Coronary artery (tissue), 2 donors: Measurements from ENCODE around the gene BMP8A.

Experiments
- DNase-seq: peaks from one replicate; pipeline ENCODE4 v3.0.0-alpha.2; 2017; ENCODE audit warnings: low spot score
- H3K27ac ChIP-seq, 2 donors: fragments of 200-600 bp; sonication (generic); one replicate each; pipeline ENCODE4 v1.5.1; 2016 to 2019
- H3K4me3 ChIP-seq: fragments of 200-600 bp; sonication (generic); 2 replicates; pipeline ENCODE4 v1.5.1; 2016; ENCODE audit warnings: mild to moderate bottlenecking, moderate library complexity
- CTCF ChIP-seq: fragments of 200-600 bp; sonication (generic); IDR thresholded peaks from one replicate; pipeline ENCODE4 v1.5.1; 2019; ENCODE audit warnings: antibody characterized with exemption

BMP8A gene

GRCh38 chr1:39566441-39567137 is 75.2 kb downstream of the BMP8A start:
- H3K27ac ChIP-seq: no peak overlapping the region
- no peak for DNase-seq
- TF ChIP-seq CTCF: no peak
- no peak overlapping the region for H3K4me3 ChIP-seq

- Histone ChIP-seq H3K4me3 (no peak overlapping the region), H3K27ac (no peak overlapping the region)
- TF ChIP-seq CTCF: no peak
- DNase-seq: no peak
Measured at GRCh38 chr1:39567302-39567701, 75.9 kb downstream of the BMP8A start.

- no peak overlapping the region for H3K4me3 ChIP-seq
- DNase-seq: no peak
- no peak overlapping the region for H3K27ac ChIP-seq
- TF ChIP-seq CTCF: no peak
Measured at GRCh38 chr1:39568208-39568607, 76.8 kb downstream of the BMP8A start.

- H3K27ac ChIP-seq: no peak overlapping the region
- no peak for DNase-seq
- no peak overlapping the region for H3K4me3 ChIP-seq
- no peak for TF ChIP-seq CTCF
Measured at GRCh38 chr1:39569034-39569433, 77.6 kb downstream of the BMP8A start.

GRCh38 chr1:39570477-39571177 is 79.2 kb downstream of the BMP8A start:
- TF ChIP-seq CTCF: no peak
- no peak for DNase-seq

GRCh38 chr1:39571178-39571483 is 79.7 kb downstream of the BMP8A start:
- no peak for DNase-seq
- no peak overlapping the region for H3K4me3 ChIP-seq
- no peak for TF ChIP-seq CTCF
- H3K27ac ChIP-seq: no peak overlapping the region

More at GRCh38 chr1:39570477-39571177, 79.2 kb downstream of the BMP8A start:
- Histone ChIP-seq H3K4me3 (no peak overlapping the region), H3K27ac (no peak overlapping the region)
